HG03064 (cell line): ENCODE results near the gene SERPINE1.
"Not testable (repeated sequence)": the region's sequence is repeated elsewhere in the genome, so short reads cannot be mapped to it uniquely, and the experiment has no call there.

Experiments
- ATAC-seq: cut with Tn5 transposase; IDR thresholded peaks from one replicate; pipeline ENCODE4 v1.9.1; 2021; ENCODE audit warnings: low read depth; ENCODE audit not compliant: unreplicated experiment

The SERPINE1 gene

DNA sequence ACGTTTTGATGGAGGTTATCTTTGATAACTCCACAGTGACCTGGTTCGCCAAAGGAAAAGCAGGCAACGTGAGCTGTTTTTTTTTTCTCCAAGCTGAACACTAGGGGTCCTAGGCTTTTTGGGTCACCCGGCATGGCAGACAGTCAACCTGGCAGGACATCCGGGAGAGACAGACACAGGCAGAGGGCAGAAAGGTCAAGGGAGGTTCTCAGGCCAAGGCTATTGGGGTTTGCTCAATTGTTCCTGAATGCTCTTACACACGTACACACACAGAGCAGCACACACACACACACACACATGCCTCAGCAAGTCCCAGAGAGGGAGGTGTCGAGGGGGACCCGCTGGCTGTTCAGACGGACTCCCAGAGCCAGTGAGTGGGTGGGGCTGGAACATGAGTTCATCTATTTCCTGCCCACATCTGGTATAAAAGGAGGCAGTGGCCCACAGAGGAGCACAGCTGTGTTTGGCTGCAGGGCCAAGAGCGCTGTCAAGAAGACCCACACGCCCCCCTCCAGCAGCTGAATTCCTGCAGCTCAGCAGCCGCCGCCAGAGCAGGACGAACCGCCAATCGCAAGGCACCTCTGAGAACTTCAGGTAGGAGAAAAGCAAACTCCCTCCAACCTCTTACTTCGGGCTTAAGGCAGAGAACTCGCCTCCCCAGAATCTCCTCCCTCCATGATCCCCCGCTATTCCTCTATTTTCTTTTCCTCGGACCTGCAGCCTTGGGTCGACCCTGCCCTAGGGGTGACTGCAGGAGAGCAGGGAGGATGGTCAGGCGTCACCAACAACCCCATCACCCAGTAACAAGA lies at the start of gene SERPINE1:
SERPINE1 (plus strand) TSS at position 454 of the 809 bp plus-strand sequence. CDS start 1,290 bp downstream, outside the sequence.
- ATAC-seq = peak; percentile 33

DNA sequence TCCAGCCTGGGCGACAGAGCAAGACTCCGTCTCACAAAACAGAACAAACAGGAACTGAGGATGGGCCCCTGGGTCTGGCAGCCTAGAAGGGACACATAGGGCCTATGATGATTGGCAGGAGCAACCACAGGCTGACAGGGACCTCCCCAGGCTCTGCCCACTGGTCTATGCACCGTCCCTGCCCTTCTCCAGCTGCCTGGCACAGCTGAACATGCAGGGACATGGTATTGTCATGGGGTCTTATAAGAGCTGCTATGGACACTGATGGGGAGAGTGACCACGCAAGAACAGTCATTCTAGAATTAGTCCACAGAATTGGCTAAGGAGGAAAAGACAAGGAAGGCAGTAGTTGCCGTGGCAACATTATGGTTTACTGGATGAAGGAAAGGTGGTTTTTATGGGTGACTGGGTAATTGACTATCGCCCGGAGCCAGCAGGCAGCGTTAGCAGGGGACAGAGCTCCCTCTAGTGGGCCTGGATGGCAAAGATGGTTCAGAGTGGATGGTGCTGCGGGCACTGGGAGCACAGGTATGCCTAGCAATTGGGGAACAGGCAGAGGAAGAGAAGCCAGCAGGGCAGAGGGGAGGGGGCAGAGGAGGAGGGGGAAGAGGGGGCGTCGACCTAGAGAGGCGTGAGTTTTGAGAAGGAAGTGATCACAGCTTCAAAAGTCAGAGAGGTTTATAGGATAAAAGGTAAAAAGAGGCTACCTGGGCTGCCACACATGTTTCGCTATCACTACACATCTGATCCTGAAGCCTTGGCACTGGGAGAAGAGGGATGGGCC lies 49.4 kb upstream of the SERPINE1 start:
- peak; percentile 74 for ATAC-seq

DNA sequence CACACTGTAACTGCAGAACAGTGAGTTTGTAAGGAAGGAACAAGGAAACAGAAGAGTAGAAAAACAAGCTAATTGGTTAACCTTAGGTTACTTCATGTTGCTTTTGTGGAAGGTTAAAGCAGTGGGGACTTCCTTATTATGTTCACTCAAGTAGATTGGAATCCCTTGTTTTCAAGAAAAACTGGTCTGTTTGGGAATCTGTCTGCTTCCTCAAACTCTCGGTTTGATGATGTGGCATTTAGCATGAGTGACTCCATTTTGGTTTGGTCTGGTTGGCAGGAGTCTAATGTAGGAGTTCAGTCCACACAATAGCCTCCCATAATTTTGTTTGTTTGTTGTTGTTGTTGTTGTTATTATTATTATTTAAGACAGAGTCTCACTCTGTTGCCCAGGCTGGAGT lies 45.5 kb upstream of the SERPINE1 start:
- no peak for ATAC-seq

DNA sequence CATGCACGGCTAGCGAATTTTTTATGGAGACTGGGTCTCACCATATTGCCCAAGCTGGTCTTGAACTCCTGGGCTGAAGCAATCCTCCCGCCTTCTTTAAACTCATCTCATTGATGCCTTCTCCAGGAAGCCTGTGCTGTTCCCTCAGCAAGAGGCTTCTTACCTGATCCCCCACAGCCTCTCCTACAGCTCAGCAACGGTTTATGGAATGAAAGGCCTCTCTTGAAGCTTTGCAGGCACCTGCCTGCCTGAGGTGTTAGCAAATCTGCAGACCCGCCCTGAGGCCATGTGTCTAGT lies 42.1 kb upstream of the SERPINE1 start:
- no peak for ATAC-seq

DNA sequence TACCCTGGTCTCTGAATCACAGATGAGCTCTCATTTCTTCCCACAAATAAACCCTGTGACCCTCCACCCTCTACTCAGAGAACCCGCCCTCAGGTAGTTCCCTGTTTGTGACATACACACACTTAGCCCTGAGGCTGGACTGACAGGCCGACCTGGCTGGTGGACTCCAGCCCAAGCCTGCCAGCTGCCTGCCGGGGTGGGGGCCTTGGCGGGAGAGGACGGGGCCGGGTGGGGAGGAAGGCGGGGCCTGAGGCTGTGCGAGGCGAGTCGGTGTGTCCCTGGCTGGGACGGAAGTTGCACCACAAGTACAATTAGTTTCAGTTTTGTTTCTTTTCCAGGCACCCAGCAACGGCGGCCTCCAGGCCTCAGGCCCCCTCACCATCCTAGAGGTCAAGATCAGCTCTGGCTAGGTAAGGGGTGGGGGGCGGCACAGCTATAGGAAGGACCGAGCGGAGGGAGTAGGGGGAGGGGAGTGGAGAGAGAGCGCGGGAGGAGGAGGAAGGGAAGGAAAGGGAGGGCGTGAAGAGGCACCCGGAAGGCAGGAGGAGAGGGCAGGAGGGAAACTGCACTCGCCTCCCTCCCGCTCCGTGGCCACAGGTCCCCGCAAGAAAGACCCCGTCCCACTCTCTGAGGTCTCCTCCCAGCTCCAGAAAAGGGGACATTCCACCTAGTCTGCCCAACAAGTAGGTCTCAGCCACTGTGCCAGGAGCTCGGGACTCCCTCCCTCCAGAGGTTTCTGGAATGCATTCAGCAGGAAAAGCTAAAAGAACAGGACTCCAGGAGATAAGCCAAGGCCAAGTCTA lies 41.5 kb upstream of the SERPINE1 start, which contains the start of gene TRIM56:
TRIM56 (plus strand) TSS at position 320 of the 803 bp plus-strand sequence. CDS start 1,832 bp downstream, outside the sequence.
- ATAC-seq = peak; percentile 87

DNA sequence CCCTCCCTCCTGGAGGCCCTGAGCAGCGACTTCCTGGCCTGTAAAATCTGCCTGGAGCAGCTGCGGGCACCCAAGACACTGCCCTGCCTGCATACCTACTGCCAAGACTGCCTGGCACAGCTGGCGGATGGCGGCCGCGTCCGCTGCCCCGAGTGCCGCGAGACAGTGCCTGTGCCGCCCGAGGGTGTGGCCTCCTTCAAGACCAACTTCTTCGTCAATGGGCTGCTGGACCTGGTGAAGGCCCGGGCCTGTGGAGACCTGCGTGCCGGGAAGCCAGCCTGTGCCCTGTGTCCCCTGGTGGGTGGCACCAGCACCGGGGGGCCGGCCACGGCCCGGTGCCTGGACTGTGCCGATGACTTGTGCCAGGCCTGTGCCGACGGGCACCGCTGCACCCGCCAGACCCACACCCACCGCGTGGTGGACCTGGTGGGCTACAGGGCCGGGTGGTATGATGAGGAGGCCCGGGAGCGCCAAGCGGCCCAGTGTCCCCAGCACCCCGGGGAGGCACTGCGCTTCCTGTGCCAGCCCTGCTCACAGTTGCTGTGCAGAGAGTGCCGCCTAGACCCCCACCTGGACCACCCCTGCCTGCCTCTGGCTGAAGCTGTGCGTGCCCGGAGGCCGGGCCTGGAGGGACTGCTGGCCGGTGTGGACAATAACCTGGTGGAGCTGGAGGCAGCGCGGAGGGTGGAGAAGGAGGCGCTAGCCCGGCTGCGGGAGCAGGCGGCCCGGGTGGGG lies 39.4 kb upstream of the SERPINE1 start:
- no peak for ATAC-seq

DNA sequence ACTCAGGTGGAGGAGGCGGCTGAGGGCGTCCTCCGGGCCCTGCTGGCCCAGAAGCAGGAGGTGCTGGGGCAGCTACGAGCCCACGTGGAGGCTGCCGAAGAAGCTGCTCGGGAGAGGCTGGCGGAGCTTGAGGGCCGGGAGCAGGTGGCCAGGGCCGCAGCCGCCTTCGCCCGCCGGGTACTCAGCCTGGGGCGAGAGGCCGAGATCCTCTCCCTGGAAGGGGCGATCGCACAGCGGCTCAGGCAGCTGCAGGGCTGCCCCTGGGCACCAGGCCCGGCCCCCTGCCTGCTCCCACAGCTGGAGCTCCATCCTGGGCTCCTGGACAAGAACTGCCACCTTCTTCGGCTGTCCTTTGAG lies 38.9 kb upstream of the SERPINE1 start:
- no peak for ATAC-seq

DNA sequence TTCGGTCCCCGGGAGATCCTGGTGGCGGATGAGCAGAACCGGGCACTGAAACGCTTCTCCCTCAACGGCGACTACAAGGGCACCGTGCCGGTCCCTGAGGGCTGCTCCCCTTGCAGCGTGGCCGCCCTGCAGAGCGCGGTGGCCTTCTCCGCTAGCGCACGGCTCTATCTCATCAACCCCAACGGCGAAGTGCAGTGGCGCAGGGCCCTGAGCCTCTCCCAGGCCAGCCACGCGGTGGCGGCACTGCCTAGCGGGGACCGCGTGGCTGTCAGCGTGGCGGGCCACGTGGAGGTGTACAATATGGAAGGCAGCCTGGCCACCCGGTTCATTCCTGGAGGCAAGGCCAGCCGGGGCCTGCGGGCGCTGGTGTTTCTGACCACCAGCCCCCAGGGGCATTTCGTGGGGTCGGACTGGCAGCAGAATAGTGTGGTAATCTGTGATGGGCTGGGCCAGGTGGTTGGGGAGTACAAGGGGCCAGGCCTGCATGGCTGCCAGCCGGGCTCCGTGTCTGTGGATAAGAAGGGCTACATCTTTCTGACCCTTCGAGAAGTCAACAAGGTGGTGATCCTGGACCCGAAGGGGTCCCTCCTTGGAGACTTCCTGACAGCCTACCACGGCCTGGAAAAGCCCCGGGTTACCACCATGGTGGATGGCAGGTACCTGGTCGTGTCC lies 37.9 kb upstream of the SERPINE1 start:
- no peak for ATAC-seq

DNA sequence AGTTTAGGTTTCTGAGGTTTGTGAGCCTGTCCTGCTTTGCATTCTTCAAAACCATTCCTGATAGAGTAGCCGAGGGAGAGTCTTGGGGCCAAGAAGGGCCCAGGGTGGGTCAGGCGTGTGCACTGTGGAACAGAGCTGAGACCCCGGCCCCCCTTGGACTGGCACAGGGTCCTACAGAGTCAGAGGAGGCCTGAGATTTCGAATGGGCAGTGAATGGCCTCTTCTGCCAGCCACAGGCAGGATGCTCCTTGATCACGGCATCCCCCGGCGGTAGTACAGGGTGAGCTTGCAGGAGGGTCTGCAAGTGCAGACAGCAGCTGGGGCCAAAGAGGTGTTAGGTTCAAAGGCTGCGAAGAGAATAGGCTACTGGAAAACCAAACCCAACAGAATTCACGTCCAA lies 37.0 kb upstream of the SERPINE1 start:
- no peak for ATAC-seq

DNA sequence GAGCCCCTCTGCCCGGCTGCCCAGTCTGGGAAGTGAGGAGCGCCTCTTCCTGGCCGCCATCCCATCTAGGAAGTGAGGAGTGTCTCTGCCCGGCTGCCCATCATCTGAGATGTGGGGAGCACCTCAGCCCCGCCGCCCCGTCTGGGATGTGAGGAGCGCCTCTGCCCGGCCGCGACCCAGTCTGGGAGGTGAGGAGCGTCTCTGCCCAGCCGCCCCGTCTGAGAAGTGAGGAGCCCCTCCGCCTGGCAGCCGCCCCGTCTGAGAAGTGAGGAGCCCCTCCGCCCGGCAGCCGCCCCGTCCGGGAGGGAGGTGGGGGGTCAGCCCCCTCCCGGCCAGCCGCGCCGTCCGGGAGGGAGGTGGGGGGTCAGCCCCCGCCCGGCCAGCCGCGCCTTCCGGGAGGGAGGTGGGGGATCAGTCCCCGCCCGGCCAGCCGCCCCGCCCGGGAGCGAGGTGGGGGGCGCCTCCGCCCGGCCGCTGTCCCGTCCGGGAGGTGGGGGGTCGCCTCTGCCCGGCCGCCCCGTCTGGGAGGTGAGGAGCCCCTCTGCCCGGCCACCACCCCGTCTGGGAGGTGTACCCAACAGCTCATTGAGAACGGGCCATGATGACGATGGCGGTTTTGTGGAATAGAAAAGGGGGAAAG lies 34.5 kb upstream of the SERPINE1 start:
- ATAC-seq = not testable (repeated sequence)

DNA sequence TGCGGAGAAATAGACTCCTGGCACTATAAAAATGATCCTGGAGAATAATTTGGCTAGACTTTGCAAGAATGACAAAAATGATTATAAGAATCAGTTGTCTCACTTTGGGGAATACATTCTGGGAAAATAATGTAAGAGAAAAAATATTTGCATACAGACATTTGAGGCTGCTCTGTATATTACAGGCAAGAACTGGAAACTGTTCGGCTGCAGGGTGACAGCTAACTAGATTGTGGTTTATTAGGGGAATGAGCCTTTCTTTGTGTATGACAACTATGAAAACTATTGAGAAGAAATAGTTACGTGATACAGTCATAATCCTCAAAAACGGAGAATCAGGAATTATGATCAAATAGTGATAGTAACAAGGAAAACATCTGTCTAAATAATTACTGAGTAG lies 33.0 kb upstream of the SERPINE1 start:
- no peak for ATAC-seq

DNA sequence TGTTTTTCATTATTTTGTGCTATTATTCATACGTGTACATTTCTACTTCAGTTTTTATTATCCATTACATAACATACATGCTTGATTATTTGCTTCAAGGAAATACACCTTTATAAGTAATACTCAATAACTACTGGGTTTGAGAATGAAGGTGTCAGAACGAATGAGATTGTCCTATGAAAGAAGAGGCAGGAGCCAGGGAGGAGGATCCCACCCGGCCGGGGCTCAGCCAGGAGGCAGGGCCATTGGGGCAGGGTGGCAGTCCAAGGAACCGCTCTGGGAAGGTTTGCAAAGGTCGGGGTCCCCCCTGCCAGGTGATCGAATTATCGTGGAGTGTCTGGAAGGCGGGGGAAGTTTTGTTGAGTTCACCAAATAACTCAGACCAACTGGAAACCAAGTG lies 32.5 kb upstream of the SERPINE1 start:
- no peak for ATAC-seq

DNA sequence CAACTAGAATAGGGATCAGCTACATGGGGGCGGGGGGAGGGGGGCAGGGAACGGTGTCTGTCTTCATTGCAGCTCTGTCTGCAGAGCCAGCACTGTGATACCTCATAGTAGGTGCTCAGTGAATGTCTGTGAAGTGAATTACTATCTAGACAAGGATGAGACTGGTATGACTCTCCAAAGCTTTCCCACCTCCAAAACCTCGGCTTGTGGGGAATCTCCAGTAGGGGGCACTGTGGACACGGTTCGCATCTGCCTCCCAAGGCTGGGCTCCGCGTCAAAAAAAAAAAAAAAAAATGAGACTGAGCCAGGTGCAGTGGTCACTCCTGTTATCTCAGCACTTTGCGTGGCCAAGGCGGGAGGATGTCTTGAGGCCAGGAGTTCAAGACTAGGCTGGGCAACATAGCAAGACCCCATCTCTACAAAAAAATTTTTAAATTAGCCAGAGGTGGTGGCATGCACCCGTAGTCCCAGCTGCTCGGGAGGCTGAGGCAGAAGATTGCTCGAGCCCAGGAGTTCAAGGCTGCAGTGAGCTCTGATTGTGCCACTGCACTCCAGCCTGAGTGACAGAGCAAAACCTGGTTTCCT lies 32.0 kb upstream of the SERPINE1 start:
- no peak for ATAC-seq

DNA sequence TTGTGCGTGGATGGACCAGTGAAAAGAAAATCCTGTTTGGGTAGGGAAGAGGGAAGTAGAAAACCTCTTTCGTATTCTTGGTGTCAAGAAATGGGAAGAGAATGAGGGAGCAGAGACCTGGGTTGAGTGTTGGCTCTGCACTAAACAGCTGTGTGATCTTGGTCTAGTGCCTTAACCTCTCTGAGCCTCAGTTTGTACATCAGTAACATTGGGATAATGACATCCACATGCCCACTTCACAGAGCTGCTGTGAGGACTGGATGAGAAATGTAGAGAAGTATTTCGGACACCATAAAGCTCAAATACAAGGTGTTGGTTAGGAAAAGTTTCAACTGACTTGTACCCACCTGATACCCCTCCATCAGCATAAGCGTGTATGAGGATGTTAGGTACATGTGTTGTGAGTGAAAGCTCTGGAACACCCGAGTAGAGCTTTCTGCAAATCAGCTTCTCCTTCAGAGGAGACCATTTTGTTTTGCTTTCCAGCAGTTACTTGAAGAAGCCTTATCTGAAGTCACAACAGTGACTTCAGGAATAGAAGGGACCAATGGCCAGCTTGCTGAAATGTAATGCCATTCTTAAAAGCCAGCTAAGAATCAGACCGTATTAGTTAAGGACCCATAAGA lies 30.5 kb upstream of the SERPINE1 start:
- ATAC-seq = no peak

DNA sequence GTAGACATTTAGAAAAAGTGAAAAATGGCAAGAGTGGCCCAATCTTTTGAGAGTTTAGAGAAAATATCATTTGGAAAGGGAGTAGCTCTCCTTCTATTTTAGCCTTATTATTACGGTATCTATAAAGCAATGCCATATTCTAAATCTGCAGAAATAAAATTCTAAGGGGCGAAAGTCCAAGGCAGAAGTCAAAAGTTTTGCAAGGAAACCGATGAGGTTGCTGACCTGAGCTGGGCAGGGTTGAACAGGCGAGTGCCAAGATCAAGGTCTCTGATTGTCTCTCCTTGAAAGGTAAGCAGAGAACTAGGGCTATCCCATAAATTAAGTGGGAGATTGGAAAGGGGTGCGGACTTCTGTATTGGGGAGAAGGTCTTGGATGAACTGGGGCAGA lies 30.0 kb upstream of the SERPINE1 start:
- ATAC-seq = no peak

DNA sequence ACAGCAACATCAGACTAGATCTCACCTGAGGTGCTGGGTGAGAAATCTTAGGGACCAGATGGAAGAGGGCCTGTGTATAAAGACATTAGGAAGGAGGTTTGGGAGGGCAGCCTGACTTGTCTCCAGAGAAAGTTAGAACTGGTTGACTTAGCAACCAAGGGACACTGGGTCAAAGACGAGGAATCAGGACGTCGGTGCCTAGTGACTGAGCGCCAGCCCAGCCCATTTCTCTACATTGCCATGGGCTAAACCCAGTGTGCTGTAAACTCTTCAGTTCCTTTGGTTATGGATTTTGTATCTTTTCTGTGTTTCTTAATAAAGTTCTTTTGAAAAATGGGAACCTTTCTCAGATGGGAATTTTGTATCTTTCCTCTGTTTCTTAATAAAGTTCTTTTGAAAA lies 29.3 kb upstream of the SERPINE1 start:
- no peak for ATAC-seq

DNA sequence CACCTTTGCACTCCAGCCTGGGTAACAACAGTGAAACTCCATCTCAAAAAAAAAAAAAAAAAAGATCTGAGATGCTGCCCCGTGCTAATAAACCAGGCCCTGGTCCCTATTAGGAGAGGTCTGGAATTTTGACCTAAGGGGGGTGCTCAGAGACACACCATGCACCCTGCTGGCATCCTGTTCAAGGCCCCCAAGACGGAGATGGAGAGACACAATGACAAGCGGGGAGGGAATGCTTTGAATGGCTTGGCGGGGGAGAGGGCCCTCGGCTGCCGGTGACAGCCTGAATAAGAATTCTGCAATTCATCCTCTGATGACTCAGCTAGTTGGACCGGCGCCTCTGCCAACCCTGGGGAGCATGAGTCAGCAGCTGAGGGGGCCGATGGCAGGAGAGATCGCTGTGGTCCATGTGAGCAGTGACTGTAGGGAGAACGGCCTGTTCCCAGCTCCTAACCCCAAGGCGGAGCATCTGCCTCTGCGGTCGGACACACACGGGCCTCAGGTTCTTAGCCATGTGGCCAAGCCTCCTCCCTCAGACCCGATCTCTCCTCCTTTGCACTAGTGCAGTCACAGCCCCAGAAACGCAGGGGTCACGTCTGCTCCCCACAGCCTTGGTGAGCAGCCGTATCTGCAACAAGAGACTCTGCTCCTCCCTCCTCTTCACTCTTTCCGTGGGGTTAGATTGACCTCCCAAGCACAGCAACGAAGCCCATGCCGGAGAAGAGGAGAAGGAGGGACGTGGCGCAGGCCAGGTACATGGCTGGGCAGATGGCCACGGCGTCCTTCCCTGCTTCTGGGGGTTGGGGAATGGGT lies 26.7 kb upstream of the SERPINE1 start:
- ATAC-seq = no peak
